Ovary (tissue), 9 donors: ENCODE results near the gene PDE4D. TPM values are rescaled to one million over a fixed set of nuclear protein-coding genes. Genes with fewer than 3 reads are reported as not detected.

Source experiments
- DNase-seq, 5 donors: peaks; one replicate each; pipeline ENCODE4 v3.0.0-alpha.2; 2019 to 2020
- H3K27ac ChIP-seq, 2 donors: fragments of 200-600 bp; one replicate each; pipeline versions ENCODE4 v1.5.1 to v1.8.0; 2019 to 2022
- H3K27me3 ChIP-seq: fragments of 200-600 bp; one replicate; pipeline ENCODE4 v1.8.0; 2022
- H3K36me3 ChIP-seq: fragments of 200-600 bp; sonication (generic); one replicate; pipeline ENCODE4 v1.5.1; 2019
- H3K4me1 ChIP-seq: one replicate; pipeline ENCODE4 v1.8.1; 2013; ENCODE audit warnings: mild to moderate bottlenecking, moderate library complexity; ENCODE audit not compliant: insufficient read depth
- H3K4me3 ChIP-seq: fragments of 200-600 bp; sonication (generic); one replicate; pipeline ENCODE4 v1.5.1; 2017
- H3K9me3 ChIP-seq, 2 donors: fragments of 200-600 bp in 1 of 2; sonication (generic) in 1 of 2; one replicate each; pipeline versions ENCODE4 v1.5.1 to v1.8.1; 2013 to 2019; ENCODE audit warnings: mild to moderate bottlenecking in 1 of 2, moderate library complexity in 1 of 2
- EP300 ChIP-seq: sonication (generic); formaldehyde crosslinking; IDR thresholded peaks from one replicate; pipeline ENCODE4 v1.6.1; 2017; ENCODE audit warnings: antibody characterized with exemption
- POLR2A ChIP-seq: fragments of 450-650 bp; IDR thresholded peaks from one replicate; pipeline ENCODE4 v1.6.1; 2017; ENCODE audit warnings: antibody characterized with exemption, mild to moderate bottlenecking, moderate library complexity
- WGBS, 3 donors: extraction: QIAGEN DNeasy Blood & Tissue Kit in 1 of 3; methylation state at CpG; one replicate each; pipeline versions ENCODE4 v1.1.5 to v1.1.7; 2013 to 2017; 5-methylcytosine and 5-hydroxymethylcytosine counted together
- intact Hi-C, 4 donors: fragments of 100-400 bp; cut with DNase I; formaldehyde crosslinking; loops; one replicate each; pipeline versions ENCODE4 v1.11.0 to v1.15.1; 2022 to 2023
- polyA plus RNA-seq, 2 donors: library from polyadenylated mRNA; stranded (reverse); fragments of 200-250 nt in 1 of 2; fragments of 350-450 nt in 1 of 2; fragmentation: Illumina TruSeq in 1 of 2; extraction: RNeasy Lipid Tissue Mini Kit (QIAGEN cat#74804) in 1 of 2; gene quantifications; one replicate each; pipeline ENCODE4 v1.2.3, GENCODE V29; 2013 to 2014
- total RNA-seq, 7 donors: library from RNA; depleted of rRNA in 2 of 7; stranded (reverse); fragments of >200 nt in 2 of 7; fragmentation: NEBNext Ultra II Directional in 3 of 7; extraction: Animal tissue kit (Norgen Biotek cat#: 25700) in 3 of 7; gene quantifications; one replicate each; pipeline versions ENCODE4 v1.1.0 to v1.2.4, GENCODE V29; 2016 to 2023
- TF ChIP-seq, protein P1 (sequence below), 3 donors: fragments of 450-650 bp in 2 of 3; fragments of 200-600 bp in 1 of 3; IDR thresholded peaks; one replicate each; pipeline versions ENCODE4 v1.5.1 to v1.8.0; 2016 to 2022; ENCODE audit warnings: antibody characterized with exemption in 3 of 3, mild to moderate bottlenecking in 1 of 3
- donor health status: DM: no; HTN: no; CAD: no; lungs with moderate emphysema.
- donor health status: DM: no; HTN: no; CAD: no.
- donor health status: Bipolar disorder and iron deficiency.
- donor health status: DM: yes; HTN: yes; CAD: no.
- donor health status: DM: no; HTN: no; CAD: no.
- donor health status: DM: yes; HTN: yes; CAD: no.

The PDE4D gene
- total and polyA plus RNA-seq, 9 donors = 1.3 to 67.6 (median 8.4) TPM

DNA sequence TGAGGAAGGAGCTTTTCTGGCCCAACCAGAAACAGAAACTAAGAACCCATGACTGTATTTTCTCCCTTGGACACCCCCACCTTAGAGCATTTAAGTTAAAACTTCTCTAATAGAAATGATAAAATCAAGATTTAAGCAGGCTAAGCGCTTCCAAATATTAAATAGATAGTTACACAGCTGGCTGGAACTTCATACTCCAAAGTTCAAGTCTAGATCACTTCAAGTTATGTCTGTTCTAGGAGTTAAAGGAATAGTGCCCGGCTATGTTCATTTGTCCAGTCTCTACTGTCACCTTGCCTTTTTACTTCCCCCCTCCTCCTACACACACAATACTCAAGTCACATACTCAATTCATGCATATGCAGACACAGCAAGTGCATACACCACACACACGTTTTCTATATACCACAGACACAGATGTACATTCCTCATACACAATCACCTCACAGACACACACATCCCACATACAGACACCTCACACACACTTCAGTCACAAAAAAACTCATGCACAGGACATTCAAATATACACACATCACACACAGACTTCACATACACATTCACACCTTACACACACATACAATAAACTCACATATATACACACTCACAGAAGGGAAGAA, 237.7 kb downstream of the PDE4D start:
- Histone ChIP-seq H3K27ac (no peak overlapping the region), H3K27me3 (no peaks in the 10 kb centered on the region), H3K36me3 (no peaks in the 10 kb centered on the region), H3K9me3 (no peaks in the 10 kb centered on the region), H3K4me1 (no peaks in the 10 kb centered on the region), H3K4me3 (no peak overlapping the region)
- intact Hi-C loops = no loop called here
- 81 to 89% (median 85%) methylated on average over 3 of the region's 3 CpGs for WGBS, 3 donors
- TF ChIP-seq EP300 (no peak), POLR2A (no peak)
- TF ChIP-seq, protein P1, sequence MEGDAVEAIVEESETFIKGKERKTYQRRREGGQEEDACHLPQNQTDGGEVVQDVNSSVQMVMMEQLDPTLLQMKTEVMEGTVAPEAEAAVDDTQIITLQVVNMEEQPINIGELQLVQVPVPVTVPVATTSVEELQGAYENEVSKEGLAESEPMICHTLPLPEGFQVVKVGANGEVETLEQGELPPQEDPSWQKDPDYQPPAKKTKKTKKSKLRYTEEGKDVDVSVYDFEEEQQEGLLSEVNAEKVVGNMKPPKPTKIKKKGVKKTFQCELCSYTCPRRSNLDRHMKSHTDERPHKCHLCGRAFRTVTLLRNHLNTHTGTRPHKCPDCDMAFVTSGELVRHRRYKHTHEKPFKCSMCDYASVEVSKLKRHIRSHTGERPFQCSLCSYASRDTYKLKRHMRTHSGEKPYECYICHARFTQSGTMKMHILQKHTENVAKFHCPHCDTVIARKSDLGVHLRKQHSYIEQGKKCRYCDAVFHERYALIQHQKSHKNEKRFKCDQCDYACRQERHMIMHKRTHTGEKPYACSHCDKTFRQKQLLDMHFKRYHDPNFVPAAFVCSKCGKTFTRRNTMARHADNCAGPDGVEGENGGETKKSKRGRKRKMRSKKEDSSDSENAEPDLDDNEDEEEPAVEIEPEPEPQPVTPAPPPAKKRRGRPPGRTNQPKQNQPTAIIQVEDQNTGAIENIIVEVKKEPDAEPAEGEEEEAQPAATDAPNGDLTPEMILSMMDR (IDR thresholded peaks at IDR 0.05) = no peak
- DNase-seq = no peak

DNA sequence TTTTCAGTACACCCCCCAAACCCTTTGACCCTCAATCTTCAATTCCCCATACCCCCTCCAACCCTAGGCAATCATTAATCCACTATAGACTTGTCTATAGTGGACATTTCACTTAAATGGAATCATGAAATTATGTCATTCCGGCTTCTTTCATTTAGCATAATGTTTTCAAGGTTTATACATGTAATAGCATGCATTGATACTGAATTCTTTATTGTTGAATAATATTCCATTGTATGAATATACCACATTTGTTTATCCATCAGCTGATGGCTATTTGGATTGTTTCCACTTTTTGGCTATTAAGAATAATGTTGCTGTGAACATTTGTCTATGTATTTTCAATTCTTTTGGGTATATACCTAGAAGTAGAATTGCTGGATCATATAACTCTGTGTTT, 238.8 kb downstream of the PDE4D start:
- no peaks in the 10 kb centered on the region for H3K4me1 ChIP-seq
- H3K4me3 ChIP-seq = no peak overlapping the region
- intact Hi-C loops = no loop called here
- H3K36me3 ChIP-seq = no peaks in the 10 kb centered on the region
- WGBS, 3 donors = 96 to 100% (median 98%) methylated on average over 1 of the region's 1 CpG
- H3K27ac ChIP-seq = no peak overlapping the region
- DNase-seq = no peak
- H3K27me3 ChIP-seq = no peaks in the 10 kb centered on the region
- no peak for TF ChIP-seq EP300
- TF ChIP-seq POLR2A = no peak
- TF ChIP-seq, protein P1 (IDR thresholded peaks at IDR 0.05) = no peak
- no peaks in the 10 kb centered on the region for H3K9me3 ChIP-seq

DNA sequence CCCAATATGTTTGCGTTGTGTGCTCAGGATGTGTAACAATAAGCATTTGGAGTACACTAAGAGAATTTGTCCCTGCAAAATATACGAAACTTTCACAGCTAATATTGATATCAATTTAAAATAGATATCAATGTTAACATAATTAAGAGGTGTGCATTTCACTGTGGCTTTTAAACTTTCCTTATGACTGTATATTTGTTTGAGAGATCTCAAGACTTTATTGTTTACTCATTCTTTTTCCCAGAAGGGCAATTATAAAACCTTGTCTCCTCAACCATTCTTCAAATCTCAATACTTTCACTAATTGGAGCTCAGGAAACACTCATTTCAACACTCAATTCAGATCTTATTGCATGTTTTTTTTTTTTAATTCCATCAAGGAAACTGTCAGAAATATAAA, 241.1 kb downstream of the PDE4D start:
- Histone ChIP-seq H3K27me3 (no peaks in the 10 kb centered on the region), H3K4me1 (peaks cover 2% of the 10 kb centered on the region), H3K9me3 (no peaks in the 10 kb centered on the region), H3K36me3 (no peaks in the 10 kb centered on the region), H3K27ac (no peak overlapping the region), H3K4me3 (no peak overlapping the region)
- WGBS, 3 donors = 92 to 96% (median 93%) methylated on average over 2 of the region's 2 CpGs
- TF ChIP-seq EP300 (no peak), POLR2A (no peak)
- TF ChIP-seq, protein P1 (IDR thresholded peaks at IDR 0.05) = no peak
- intact Hi-C loops = no loop called here
- DNase-seq = no peak

DNA sequence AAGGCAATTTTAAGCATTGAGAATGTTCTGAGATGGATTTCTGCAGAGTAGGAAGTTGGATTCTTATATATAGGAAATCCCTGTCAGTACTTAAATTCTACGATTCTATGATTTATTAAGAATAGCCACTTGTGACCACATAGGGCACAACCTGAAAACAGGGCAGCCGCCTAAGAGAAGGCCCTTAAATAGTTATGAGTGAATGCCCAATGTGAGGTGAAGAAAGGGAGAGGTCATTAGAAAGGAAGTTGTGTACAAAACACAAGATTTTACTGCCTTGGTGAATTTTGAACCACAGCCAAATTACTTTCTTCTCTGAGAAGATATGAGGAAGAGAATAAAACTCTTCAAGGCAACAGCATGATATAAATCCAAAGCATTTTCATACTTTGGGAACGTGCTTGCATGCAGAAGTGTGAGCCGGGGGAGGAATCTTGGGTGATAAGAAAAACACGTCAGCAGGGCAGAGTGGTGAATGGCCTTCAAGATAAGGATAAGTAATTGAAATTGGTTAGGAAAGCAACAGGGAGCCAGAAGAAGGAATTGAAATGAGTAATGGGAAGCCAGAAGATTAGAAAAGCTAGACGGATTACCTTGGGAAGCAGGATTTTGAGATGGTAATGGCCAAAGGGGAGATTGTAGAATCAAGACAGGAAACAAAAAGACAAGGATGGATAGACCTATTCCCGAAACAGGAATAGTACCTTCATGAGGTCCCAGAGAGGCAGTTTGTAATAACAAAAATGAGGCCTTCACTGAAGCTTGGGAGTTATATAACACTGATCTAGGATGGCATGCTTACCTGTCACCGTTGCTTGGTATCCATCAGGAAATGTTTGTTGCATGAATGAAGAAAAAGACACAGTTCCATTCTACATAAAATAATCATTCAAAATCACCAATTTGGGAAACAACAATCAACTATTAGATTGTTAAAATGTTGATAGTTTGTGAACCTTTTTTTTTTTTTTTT, 244.3 kb downstream of the PDE4D start:
- 46 to 47% (median 46%) methylated on average over 8 of the region's 8 CpGs for WGBS, 3 donors
- DNase-seq = no peak
- H3K27ac ChIP-seq = no peak overlapping the region

More for the DNA sequence above, 244.3 kb downstream of the PDE4D start:
- peaks cover 2% of the 10 kb centered on the region for H3K4me1 ChIP-seq
- H3K36me3 ChIP-seq = no peaks in the 10 kb centered on the region
- H3K9me3 ChIP-seq = no peaks in the 10 kb centered on the region
- intact Hi-C loops = no loop called here
- no peaks in the 10 kb centered on the region for H3K27me3 ChIP-seq
- H3K4me3 ChIP-seq = no peak overlapping the region
- TF ChIP-seq EP300 (no peak), POLR2A (no peak)
- TF ChIP-seq, protein P1 (IDR thresholded peaks at IDR 0.05) = no peak
